Measurements from ENCODE around the gene PADI3.

Gene PADI3, protein sequence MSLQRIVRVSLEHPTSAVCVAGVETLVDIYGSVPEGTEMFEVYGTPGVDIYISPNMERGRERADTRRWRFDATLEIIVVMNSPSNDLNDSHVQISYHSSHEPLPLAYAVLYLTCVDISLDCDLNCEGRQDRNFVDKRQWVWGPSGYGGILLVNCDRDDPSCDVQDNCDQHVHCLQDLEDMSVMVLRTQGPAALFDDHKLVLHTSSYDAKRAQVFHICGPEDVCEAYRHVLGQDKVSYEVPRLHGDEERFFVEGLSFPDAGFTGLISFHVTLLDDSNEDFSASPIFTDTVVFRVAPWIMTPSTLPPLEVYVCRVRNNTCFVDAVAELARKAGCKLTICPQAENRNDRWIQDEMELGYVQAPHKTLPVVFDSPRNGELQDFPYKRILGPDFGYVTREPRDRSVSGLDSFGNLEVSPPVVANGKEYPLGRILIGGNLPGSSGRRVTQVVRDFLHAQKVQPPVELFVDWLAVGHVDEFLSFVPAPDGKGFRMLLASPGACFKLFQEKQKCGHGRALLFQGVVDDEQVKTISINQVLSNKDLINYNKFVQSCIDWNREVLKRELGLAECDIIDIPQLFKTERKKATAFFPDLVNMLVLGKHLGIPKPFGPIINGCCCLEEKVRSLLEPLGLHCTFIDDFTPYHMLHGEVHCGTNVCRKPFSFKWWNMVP

DNA sequence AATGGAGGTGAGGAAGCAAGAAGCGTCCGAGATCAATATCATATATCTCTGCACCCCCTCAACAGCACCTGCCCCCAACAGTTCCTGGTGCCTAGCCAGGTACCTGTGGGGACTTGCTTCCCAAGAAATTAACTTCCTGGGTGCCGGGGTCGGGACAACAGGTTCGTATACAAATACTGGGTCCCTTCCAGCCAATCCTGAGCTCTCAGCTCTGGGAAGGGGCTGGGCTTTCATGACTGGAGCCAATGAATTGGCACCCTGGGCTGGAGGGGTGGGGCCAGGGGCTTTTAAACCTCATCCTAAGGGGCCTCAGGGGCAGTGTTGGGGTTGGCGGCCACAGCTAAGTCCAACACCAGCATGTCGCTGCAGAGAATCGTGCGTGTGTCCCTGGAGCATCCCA lies at the start of gene PADI3:
Gene PADI3 (plus strand): TSS at position 318 of the 400 bp plus-strand sequence. CDS start 40 bp downstream, at position 358.
- no peak for DNase-seq (ENCODE audit: low read depth in 2 of 3, low spot score in 2 of 3)

DNA sequence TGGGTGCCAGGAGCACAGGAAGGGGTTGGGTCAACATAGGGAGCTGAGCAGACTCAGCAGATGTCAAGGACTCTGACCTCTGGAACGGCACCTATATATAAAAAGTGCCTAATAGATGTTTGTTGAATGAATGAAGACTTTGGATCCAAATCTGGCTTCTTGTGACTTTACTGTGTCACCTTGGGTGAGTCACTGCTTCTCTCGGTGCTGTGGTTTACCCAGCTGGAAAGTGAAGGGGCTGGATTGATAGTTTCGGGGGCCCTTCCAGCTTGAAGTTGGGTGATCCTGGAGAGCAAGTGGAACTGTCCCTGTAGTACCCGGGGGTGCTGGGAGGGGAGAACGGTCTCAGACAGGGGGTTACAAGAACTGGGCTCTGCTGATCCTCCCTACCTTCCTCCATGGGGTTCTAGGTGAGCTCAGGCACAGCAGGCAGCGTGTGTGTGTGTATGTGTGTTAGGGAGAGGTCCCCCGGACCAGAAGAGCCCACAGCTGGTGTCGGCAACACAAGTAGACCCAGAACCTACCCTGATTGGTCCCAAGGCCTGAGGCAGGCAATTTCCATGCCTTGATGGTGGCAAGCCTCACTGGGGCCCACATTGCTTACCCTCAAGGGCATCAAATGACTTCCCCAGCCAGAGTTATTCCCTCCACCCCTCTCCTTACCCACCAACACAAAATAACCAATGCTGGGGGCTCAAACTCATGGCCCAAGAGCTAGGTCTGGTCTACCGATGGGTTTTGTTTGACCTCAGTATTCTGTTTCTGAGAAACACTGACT lies 49.4 kb upstream of the PADI3 start:
- no peak for DNase-seq (ENCODE audit: low read depth in 2 of 3, low spot score in 2 of 3)

DNA sequence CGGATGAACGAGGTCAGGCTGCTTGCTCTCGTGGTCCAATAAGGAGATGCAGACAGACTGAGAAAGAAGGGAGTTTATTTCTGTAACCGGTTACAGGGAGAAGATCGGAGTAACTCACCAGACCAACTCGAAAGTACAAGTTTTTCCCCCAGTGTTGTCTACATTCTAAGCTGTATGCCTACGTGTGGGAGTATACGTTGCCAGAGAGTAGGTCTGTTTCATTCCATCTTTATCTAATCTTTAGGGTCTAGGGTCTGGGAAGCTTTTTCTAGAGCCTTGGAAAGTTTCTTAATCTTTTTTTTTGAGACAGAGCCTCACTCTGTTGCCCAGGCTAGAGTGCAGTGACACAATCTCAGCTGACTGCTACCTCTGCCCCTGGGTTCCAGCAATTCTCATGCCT lies 48.7 kb upstream of the PADI3 start:
- DNase-seq (ENCODE audit: low read depth in 2 of 3, low spot score in 2 of 3) = no peak

DNA sequence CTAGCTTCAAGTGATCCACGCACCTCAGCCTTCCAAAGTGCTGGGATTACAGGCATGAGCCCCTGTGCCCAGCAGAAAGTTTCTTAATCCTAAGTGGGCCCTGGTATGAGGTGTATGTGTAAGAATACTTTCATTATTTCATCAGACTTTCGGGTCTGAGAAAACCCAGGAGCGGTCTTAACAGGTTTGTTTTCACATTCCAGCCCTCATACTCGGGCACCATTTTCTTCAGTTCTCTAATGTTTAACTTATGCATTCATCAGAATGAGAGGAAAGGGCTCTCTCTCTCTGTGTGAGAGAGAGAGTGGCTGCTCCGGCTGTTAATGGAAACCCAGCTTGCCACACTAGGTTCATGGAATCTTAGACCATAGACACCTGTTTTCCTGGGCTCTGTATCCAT lies 48.1 kb upstream of the PADI3 start:
- DNase-seq (ENCODE audit: low read depth in 2 of 3, low spot score in 2 of 3) = no peak

DNA sequence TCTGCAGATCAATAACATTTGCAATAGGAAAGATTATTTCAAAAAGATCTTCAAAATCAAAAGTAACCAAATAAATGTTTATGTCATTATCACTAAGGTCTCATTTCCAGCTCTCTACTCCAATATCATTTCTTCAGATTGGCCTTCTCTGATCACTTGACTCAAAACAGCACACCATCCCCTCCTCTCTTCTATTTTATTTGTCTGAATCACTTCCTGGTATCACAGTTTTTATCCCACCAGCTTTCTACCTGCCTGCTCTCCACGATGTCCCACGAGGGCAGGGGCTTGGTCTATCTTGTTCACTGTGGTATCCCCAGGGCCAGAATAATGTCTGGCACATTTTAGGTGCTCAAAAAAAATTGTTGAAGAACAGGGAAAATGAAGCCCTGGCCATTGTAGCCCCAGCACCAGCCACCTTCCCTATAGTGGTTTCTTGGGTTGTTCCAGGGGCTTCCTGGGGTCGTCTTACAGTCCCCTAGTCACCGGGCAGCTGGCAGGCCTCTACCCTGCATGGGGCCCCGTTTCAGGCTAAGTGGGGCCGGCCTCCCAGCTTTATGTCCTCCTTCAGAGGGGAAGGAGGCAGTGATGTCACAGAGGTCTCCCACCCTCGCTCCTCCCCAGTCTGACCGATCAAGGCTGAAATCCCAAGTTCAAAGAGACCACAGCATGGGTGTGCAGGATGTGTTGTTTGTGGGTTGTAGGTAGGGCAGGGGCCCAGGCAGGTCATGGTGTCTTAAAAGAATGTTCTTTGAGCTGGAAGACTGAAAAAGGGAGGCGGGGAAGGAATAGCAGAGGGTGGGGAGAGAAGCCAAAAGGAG lies 47.5 kb upstream of the PADI3 start:
- DNase-seq (ENCODE audit: low read depth in 2 of 3, low spot score in 2 of 3) = no peak

DNA sequence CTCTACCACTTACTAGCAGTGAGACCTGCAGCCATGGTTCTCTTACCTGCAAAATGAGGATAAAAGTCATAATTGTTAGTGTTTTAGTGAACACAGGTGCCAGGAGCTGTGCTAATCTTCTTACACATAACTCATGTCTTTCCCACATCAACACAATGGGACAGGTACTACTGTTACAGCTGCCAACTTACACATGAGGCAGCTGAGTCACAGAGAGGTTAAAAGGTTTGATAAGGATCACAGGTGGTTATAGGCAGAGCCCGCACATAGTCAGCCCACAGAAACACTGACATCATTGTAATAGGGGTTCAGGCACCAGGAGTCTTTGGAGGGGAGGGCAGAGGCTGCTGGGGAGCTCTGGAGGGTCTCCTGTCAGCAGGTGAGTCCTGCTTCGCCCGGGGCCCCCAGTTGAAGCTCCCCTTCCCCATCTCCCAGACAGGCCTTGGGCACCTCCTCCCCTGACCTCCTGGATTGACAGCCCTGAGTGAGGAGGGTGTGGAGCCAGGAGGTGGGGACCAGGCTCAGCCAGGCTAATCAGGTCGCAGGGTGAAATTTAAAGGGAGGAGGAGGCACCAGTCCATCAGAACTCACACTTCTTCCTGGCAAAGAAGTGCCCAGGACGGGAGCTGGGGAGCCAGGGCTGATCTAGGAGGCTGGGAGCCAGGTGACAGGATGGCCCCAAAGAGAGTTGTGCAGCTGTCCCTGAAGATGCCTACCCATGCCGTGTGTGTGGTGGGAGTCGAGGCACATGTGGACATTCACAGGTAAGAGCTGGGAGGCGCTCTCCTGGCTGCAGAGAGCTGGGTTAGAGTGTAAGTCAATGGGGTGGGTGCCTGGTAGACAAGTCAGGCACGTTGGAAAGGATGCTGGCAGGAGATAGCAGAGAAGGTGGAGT lies 44.1 kb upstream of the PADI3 start, which contains the start of gene PADI1:
Gene PADI1 (plus strand): TSS at position 583 of the 895 bp plus-strand sequence. CDS start 90 bp downstream, at position 673.
- no peak for DNase-seq (ENCODE audit: low read depth in 2 of 3, low spot score in 2 of 3)

DNA sequence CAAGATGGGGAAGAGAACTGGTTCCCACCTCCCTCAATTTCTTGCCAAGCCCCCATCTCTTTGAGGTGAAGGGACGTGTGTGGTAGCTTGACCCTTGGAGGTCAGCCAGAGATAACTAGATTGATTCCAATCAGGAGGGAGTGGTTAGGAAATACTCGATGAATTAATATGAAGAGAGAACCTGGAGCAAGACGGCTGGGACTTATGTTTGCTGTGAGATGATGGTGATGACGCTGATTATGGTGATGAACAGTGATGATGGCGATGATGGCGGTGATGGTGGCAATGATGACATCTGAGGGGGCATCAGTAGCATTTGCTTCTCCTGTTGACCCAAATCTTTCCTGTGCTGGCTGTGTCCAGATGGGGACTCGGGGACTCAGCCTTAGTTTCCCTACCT lies 43.2 kb upstream of the PADI3 start:
- no peak for DNase-seq (ENCODE audit: low read depth in 2 of 3, low spot score in 2 of 3)

DNA sequence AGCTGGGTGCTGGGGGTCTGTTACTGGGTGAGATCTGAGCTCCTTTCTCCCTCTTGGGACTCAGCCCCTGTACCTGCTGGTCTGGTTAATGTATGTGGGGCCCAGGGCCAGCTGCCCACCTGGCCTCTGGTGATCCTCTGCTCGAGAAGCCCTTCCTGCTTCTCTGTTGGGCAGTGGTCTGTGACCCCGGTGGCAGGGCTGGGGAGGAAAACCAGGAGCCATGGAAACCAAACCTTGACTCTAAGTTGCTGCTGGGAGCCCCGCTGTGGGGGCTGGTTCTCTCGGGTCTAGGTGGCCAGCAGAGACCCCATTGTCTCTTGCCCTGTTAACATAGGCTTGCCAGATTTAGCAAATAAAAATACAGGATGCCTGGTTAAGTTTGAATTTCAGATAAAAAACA lies 42.7 kb upstream of the PADI3 start:
- no peak for DNase-seq (ENCODE audit: low read depth in 2 of 3, low spot score in 2 of 3)

DNA sequence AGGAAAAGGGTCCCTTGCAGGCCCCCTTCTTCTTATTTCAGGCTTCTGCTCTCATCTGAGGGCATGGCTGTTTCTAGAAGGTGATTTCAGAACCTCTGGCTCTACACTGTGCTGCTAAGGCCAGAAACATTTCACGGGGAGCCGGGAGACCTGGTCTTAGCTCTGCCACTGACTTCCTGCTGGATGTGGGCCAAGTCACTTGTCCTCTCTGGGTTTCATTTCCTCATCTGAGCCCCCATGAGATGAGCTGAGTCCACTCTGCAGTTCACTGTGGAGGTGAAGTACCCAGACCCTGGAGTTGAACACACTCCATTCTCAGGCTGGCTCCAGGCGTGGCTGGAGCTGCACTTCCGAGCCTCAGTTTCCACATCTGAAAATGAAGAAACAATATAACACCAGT lies 41.9 kb upstream of the PADI3 start:
- DNase-seq (ENCODE audit: low read depth in 2 of 3, low spot score in 2 of 3) = no peak

DNA sequence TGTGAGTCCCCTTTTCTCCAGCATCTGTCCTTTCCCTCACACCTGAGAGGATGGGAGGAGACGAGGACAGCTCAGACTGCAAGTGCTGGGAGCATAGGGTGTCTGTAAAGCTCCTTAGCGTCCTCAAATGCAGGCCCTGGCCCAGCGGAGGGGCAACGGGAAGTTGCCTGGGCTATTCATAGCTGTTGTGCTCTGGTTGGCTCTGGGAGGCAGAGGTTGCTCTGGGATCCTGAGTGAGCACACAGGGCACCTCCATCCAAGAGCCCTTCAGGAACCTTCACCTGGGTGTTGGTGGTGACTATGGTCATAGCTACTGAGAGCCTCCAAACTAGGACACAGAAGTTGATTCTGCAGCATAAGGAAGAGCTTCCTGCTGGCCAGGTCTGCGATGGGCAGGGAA lies 41.4 kb upstream of the PADI3 start:
- DNase-seq (ENCODE audit: low read depth in 2 of 3, low spot score in 2 of 3) = no peak

DNA sequence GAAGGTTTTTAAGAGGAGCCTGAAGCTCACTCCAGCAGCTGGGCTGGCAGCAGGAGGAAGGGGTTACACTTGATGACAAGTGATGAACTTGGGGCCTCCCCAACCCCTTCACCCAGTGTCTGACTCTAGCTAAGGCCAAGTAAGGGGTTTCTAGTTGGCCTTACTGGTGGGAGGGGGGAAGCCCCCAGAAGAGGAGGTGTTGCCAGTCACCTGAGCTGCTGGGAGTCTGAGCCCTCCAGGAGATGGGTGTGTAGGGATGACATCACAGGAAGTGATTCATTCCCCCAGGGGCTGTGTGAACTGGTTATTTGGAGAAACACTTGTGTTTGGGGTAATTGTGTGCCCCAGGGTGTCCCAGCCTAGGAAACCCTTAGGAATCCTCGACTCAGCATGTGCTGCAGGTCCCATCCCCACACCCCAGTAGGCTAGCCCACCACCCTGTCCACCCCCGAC lies 40.9 kb upstream of the PADI3 start:
- peak; percentile 9 to 52 (median 29) for DNase-seq (ENCODE audit: low read depth in 2 of 3, low spot score in 2 of 3)

DNA sequence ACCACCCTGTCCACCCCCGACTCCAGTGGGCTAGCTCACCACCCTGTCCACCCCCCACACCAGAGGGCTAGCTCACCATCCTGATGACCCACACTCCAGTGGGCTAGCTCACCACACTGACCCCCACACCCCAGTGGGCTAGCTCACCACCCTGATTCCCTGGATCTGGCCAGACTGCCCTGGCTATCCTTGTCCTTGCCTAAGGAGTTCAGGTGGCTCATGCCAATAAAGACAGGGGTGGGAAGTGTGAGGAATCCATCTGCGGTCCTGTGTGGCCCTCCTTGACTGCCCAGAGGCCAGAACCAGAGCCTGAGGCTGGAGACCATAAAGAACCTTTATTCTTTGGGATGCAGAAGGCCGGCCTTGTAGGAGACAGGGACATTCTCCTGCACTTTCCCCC lies 40.4 kb upstream of the PADI3 start:
- no peak for DNase-seq (ENCODE audit: low read depth in 2 of 3, low spot score in 2 of 3)

DNA sequence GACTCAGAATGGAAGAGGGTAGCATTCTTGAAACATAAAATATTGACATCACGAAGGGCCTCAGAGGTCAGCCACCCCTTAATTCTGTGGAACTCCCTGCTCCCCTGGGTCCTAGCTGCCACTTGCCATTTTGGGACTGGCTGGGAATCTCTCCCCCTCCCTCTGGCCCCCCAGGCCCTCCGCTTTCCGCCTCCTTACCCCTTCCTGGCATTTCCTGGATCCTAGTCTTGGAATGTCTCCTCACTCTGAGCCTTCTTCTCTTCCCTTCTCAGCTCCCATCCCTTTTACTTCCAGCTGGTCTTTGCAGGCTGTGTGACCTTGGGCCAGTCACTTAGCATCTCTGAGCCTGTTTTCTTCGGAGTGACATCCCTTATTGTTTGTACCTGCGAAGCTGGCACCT lies 39.5 kb upstream of the PADI3 start:
- no peak for DNase-seq (ENCODE audit: low read depth in 2 of 3, low spot score in 2 of 3)

DNA sequence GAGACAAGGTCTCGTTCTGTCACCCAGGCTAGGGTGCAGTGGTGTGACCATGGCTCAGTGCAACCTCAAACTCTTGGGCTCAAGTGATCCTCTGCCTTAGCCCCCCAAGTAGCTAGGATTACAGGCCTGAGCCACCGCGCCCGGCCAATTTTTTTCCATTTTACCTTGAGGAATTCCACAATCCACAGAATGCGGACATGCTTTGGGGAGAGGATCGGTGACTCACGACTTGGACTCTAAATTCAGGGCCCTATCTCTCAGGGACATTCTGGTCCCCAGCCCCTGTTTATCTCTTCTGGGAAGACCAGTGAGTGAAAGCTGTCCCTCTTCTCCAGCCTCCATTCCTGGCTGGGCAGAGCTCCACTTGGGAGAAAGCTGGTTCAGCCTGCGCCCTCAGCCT lies 38.7 kb upstream of the PADI3 start:
- DNase-seq (ENCODE audit: low read depth in 2 of 3, low spot score in 2 of 3) = no peak

DNA sequence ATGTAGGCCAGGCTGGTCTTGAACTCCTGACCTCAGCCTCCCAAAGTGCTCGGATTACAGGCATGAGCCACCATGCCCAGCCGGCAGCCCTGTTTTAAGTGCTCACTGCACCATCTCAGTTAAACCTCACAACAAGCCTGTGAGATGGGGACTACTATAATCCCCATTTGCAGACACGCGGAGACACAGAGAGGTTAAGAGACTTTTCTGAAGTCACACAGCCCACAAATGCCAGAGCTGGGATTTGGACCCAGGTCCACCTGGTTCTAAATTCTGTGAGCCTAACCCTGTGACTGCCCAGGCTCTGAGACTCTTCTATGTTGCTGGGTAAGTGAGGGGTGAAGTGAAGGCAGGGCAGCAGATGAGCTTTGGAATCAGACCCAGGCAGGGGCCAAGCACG lies 37.5 kb upstream of the PADI3 start:
- DNase-seq (ENCODE audit: low read depth in 2 of 3, low spot score in 2 of 3) = no peak

DNA sequence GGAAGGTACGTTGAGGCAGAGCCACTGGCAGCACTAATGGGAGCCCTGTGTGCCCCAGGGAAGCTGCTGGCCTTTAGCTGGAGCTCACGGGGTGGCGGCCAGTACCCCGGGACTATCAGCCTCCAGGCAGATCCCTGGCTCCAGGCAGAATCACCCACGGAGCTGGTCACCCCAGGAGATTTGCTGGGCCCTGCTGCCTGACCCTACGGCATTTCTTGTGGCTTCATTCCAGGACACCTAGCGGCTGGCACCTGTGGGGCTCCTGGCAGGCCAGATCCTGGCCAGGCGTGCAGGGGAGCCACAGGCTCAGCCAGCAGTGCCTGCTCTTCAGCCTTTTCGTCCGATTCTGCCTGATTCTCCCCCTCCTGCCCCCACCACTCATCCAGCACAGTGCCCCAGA lies 36.9 kb upstream of the PADI3 start:
- no peak for DNase-seq (ENCODE audit: low read depth in 2 of 3, low spot score in 2 of 3)

DNA sequence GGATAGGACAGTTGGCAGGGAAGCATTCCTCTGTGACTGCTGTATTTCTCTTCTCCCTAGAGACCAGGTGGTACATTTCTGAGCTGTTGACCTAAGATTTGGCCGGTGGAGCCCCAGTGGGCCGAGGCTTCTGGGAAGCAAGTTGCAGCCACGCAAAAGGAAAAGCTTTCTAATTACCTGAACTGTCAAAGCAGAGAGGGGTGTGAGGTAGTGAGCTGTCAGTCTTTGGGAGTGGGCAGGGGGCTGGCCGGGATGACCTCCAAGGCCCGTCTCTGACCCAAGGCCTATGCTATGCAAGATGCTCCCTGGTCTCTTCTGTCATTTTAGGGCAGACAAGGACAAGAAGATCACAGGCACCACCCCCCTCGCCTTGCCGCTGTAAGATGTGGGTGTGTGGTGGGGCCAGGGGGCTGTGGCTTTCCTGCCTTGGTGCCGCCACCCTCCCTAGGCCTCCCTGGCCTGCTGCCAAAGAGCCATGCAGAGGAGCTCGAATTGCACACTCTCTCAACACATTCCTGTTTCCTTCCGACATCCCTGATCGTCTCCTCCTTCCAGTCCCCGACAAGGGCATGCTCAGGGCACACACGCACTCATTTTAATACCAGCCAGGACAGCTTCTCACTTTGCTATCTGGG lies 36.3 kb upstream of the PADI3 start:
- peak; percentile 14 to 40 (median 38) for DNase-seq (ENCODE audit: low read depth in 2 of 3, low spot score in 2 of 3)

DNA sequence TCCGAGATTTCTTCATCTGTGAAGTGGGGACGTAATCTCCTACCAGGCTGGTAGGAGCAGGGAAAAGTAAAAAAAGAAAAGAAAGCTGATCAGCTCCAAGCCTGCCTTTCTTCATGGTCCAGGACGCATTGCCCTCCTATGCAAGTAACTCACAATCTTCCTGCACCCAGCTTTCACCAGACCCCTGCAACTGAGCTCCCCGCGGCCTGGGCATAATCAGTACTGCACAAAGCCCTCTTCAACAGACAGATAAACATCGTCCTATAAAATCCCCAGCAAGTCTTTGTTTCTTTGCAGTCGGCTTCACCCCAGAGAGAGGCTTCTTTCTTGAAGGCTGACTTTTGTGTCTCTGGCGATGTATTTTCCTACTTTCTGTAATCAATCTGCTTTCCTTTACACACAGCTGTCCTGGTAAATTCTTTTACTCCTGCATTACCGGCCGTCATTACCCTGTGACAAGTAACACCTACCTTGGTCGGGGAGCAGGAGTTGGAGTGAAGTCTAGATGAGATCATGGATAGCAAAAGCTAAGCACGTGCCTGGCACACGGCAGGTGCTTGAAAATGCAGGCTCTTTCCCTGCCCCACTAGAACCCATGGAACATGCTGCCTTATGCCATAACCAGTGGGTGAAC lies 35.6 kb upstream of the PADI3 start:
- DNase-seq (ENCODE audit: low read depth in 2 of 3, low spot score in 2 of 3) = no peak

DNA sequence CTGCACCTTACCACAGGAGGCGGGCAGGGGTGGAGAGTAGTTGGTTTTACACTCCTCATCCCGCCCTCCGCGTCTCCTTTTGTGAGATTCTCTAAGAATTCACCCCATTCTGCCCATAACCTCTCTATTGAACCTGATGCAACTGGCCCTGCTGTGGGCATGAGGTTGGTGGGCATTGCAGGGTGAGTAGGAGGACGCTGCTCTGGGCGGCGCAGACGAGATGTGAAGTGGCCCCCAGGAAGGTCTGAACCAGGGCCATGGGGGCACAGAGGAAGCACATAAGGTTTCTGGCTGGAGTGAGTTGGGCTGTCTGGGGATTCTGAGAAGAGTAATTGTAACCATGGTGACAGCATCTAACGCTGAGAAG lies 35.1 kb upstream of the PADI3 start:
- no peak for DNase-seq (ENCODE audit: low read depth in 2 of 3, low spot score in 2 of 3)
